ENCODE data around the gene DPYSL3.

GRCh38 chr5:147404706-147405105, 105.2 kb downstream of the DPYSL3 start:
- TF ChIP-seq POLR2A (IDR thresholded peaks at IDR 0.05), result no peak
- no peak for TF ChIP-seq CTCF (IDR thresholded peaks at IDR 0.05)

All from body of pancreas (tissue), 4 donors.